Central memory CD8-positive, alpha-beta T cell (primary cell): ENCODE measurements around the gene F10.
A peak's percentile ranks its signal among the peaks of the same experiment; 100 is the strongest.

Source experiments
- ATAC-seq: fragments of 150-1000 bp; cut with Tn5 transposase; replicated peaks from 2 replicates; pipeline ENCODE4 v1.10.0; 2022; ENCODE audit warnings: mild to moderate bottlenecking, moderate FRiP score, moderate number of reproducible peaks; ENCODE audit not compliant: poor library complexity, severe bottlenecking; ENCODE audit errors: extremely low read depth
- DNase-seq, 2 donors: peaks; one replicate each; pipeline ENCODE4 v3.0.0; 2021; ENCODE audit warnings: low spot score in 2 of 2
- H3K27ac Mint-ChIP-seq: one replicate; pipeline ENCODE4 v1.8.0; 2022; ENCODE audit warnings: low read depth, mild to moderate bottlenecking, moderate library complexity, mixed read lengths
- H3K27me3 Mint-ChIP-seq: one replicate; pipeline ENCODE4 v1.8.0; 2022; ENCODE audit warnings: mixed read lengths
- H3K36me3 Mint-ChIP-seq: one replicate; pipeline ENCODE4 v1.8.0; 2022; ENCODE audit warnings: mild to moderate bottlenecking, moderate library complexity, mixed read lengths; ENCODE audit not compliant: insufficient read depth
- H3K4me1 Mint-ChIP-seq: one replicate; pipeline ENCODE4 v1.8.0; 2022; ENCODE audit warnings: mixed read lengths
- H3K4me3 Mint-ChIP-seq: one replicate; pipeline ENCODE4 v1.8.0; 2022; ENCODE audit warnings: mild to moderate bottlenecking, moderate library complexity, mixed read lengths
- H3K9me3 Mint-ChIP-seq: one replicate; pipeline ENCODE4 v1.8.0; 2022; ENCODE audit warnings: mixed read lengths

F10 gene

GRCh38 chr13:113162783-113163685, 40.4 kb downstream of the F10 start:
- ATAC-seq (peak; percentile 44), DNase-seq (no peak)
- no peaks in the 10 kb centered on the region for H3K27me3 Mint-ChIP-seq
- peaks cover 8% of the 10 kb centered on the region for H3K36me3 Mint-ChIP-seq
- H3K27ac Mint-ChIP-seq = peak overlapping the region; percentile 84
- H3K9me3 Mint-ChIP-seq = no peaks in the 10 kb centered on the region
- peak overlapping the region; percentile 53 for H3K4me3 Mint-ChIP-seq
- H3K4me1 Mint-ChIP-seq = peaks cover 41% of the 10 kb centered on the region

GRCh38 chr13:113164492-113164891, 41.9 kb downstream of the F10 start:
- ATAC-seq = no peak
- H3K4me1 Mint-ChIP-seq = peaks cover 34% of the 10 kb centered on the region
- H3K27ac Mint-ChIP-seq = no peak overlapping the region
- DNase-seq = no peak
- H3K9me3 Mint-ChIP-seq = no peaks in the 10 kb centered on the region
- peaks cover 13% of the 10 kb centered on the region for H3K36me3 Mint-ChIP-seq
- no peak overlapping the region for H3K4me3 Mint-ChIP-seq
- no peaks in the 10 kb centered on the region for H3K27me3 Mint-ChIP-seq

- Mint-ChIP-seq H3K27ac (no peak overlapping the region), H3K4me1 (peaks cover 36% of the 10 kb centered on the region), H3K36me3 (peaks cover 11% of the 10 kb centered on the region), H3K27me3 (no peaks in the 10 kb centered on the region), H3K9me3 (no peaks in the 10 kb centered on the region), H3K4me3 (no peak overlapping the region)
- no peak for ATAC-seq
- no peak for DNase-seq
Observed at GRCh38 chr13:113166266-113166665, 43.7 kb downstream of the F10 start.

GRCh38 chr13:113166681-113167080, 44.1 kb downstream of the F10 start:
- no peak for ATAC-seq
- peaks cover 33% of the 10 kb centered on the region for H3K4me1 Mint-ChIP-seq
- no peak overlapping the region for H3K4me3 Mint-ChIP-seq
- H3K9me3 Mint-ChIP-seq = no peaks in the 10 kb centered on the region
- no peak overlapping the region for H3K27ac Mint-ChIP-seq
- DNase-seq = no peak
- peaks cover 12% of the 10 kb centered on the region for H3K36me3 Mint-ChIP-seq
- H3K27me3 Mint-ChIP-seq = no peaks in the 10 kb centered on the region

- DNase-seq = no peak
- H3K27ac Mint-ChIP-seq = no peak overlapping the region
- H3K36me3 Mint-ChIP-seq = peaks cover 12% of the 10 kb centered on the region
- H3K27me3 Mint-ChIP-seq = no peaks in the 10 kb centered on the region
- no peak overlapping the region for H3K4me3 Mint-ChIP-seq
- H3K9me3 Mint-ChIP-seq = no peaks in the 10 kb centered on the region
- peaks cover 33% of the 10 kb centered on the region for H3K4me1 Mint-ChIP-seq
- no peak for ATAC-seq
Observed at GRCh38 chr13:113167155-113167554, 44.6 kb downstream of the F10 start.

GRCh38 chr13:113167575-113167974, 45.0 kb downstream of the F10 start:
- H3K27me3 Mint-ChIP-seq = no peaks in the 10 kb centered on the region
- H3K4me1 Mint-ChIP-seq = peaks cover 33% of the 10 kb centered on the region
- no peak for ATAC-seq
- H3K4me3 Mint-ChIP-seq = no peak overlapping the region
- no peak overlapping the region for H3K27ac Mint-ChIP-seq
- H3K9me3 Mint-ChIP-seq = no peaks in the 10 kb centered on the region
- DNase-seq = no peak
- H3K36me3 Mint-ChIP-seq = peaks cover 12% of the 10 kb centered on the region

GRCh38 chr13:113168211-113168610, 45.6 kb downstream of the F10 start:
- Mint-ChIP-seq H3K27me3 (no peaks in the 10 kb centered on the region), H3K9me3 (no peaks in the 10 kb centered on the region), H3K4me1 (peaks cover 30% of the 10 kb centered on the region), H3K4me3 (no peak overlapping the region), H3K36me3 (peaks cover 10% of the 10 kb centered on the region), H3K27ac (no peak overlapping the region)
- no peak for DNase-seq
- no peak for ATAC-seq

- H3K4me1 Mint-ChIP-seq = peaks cover 19% of the 10 kb centered on the region
- no peak overlapping the region for H3K27ac Mint-ChIP-seq
- peaks cover 9% of the 10 kb centered on the region for H3K36me3 Mint-ChIP-seq
- DNase-seq = no peak
- no peak overlapping the region for H3K4me3 Mint-ChIP-seq
- ATAC-seq = no peak
- H3K27me3 Mint-ChIP-seq = no peaks in the 10 kb centered on the region
- no peaks in the 10 kb centered on the region for H3K9me3 Mint-ChIP-seq
Observed at GRCh38 chr13:113169277-113170272, 47.0 kb downstream of the F10 start.

- no peak for ATAC-seq
- DNase-seq = no peak
- H3K27ac Mint-ChIP-seq = no peak overlapping the region
- no peak overlapping the region for H3K4me3 Mint-ChIP-seq
- H3K4me1 Mint-ChIP-seq = peaks cover 22% of the 10 kb centered on the region
- H3K36me3 Mint-ChIP-seq = peaks cover 7% of the 10 kb centered on the region
- H3K9me3 Mint-ChIP-seq = no peaks in the 10 kb centered on the region
- H3K27me3 Mint-ChIP-seq = no peaks in the 10 kb centered on the region
Observed at GRCh38 chr13:113170511-113170910, 47.9 kb downstream of the F10 start.

- peaks cover 10% of the 10 kb centered on the region for H3K36me3 Mint-ChIP-seq
- no peak overlapping the region for H3K4me3 Mint-ChIP-seq
- no peaks in the 10 kb centered on the region for H3K9me3 Mint-ChIP-seq
- peak overlapping the region; percentile 22 for H3K27ac Mint-ChIP-seq
- H3K4me1 Mint-ChIP-seq = peaks cover 21% of the 10 kb centered on the region
- H3K27me3 Mint-ChIP-seq = no peaks in the 10 kb centered on the region
- no peak for ATAC-seq
- no peak for DNase-seq
Observed at GRCh38 chr13:113171250-113172125, 48.9 kb downstream of the F10 start.

- Mint-ChIP-seq H3K36me3 (peaks cover 12% of the 10 kb centered on the region), H3K27me3 (no peaks in the 10 kb centered on the region), H3K27ac (peak overlapping the region; percentile 22), H3K9me3 (no peaks in the 10 kb centered on the region), H3K4me1 (peaks cover 20% of the 10 kb centered on the region), H3K4me3 (no peak overlapping the region)
- ATAC-seq (no peak), DNase-seq (no peak)
Observed at GRCh38 chr13:113172419-113172926, 49.9 kb downstream of the F10 start.

GRCh38 chr13:113176280-113176679, 53.7 kb downstream of the F10 start:
- H3K9me3 Mint-ChIP-seq = no peaks in the 10 kb centered on the region
- H3K27ac Mint-ChIP-seq = peak overlapping the region; percentile 99
- peak in 1 of 2 donors; percentile 46 for DNase-seq
- H3K4me3 Mint-ChIP-seq = peak overlapping the region; percentile 69
- ATAC-seq = peak; percentile 99
- H3K27me3 Mint-ChIP-seq = no peaks in the 10 kb centered on the region
- peaks cover 26% of the 10 kb centered on the region for H3K36me3 Mint-ChIP-seq
- H3K4me1 Mint-ChIP-seq = peaks cover 29% of the 10 kb centered on the region
